NCI-H446 (cell line): ENCODE results near the gene GSTM3.
"Not testable (repeated sequence)": the region's sequence is repeated elsewhere in the genome, so short reads cannot be mapped to it uniquely, and the experiment has no call there.

Source experiments
- DNase-seq, 2 experiments: peaks; one replicate each; lab custom pipeline; 2025; lab: John Stamatoyannopoulos, UW

GSTM3 gene

DNA sequence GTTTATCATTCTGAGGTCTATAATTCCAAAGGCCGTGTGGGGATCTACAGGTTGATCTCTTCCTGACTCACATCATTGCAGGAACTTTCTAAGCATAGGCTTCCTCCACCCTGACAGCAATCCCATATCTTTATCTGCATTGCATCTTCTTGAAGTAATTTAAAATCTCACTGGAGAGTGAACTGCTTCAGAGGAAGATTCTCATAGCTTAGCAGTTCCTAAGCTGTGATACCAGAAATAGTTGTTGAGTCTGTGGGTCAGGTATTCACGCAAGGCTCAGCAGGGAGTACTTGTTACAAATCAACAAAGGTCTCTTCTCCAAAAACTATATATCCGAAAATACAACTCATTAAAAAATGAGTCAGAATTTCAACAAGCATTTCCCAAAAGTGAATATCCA lies 45.7 kb downstream of the GSTM3 start:
- not testable (repeated sequence) for DNase-seq

DNA sequence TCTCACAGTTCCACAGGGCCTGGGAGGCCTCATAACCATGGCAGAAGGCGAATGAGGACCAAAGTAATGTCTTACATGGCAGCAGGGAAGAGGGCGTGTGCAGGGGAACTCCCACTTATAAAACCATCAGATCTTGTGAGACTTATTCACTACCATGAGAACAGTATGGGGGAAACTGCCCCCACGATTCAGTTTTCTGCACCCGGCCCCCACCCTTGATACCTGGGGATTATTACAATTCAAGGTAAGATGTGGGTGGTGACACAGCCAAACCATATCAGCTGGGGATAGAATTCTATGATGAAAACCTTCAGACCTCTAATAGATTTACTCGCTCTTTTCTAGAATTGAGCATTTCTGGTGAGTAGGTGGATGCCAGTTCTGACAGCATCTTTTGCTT lies 46.4 kb downstream of the GSTM3 start:
- DNase-seq, result not testable (repeated sequence)

DNA sequence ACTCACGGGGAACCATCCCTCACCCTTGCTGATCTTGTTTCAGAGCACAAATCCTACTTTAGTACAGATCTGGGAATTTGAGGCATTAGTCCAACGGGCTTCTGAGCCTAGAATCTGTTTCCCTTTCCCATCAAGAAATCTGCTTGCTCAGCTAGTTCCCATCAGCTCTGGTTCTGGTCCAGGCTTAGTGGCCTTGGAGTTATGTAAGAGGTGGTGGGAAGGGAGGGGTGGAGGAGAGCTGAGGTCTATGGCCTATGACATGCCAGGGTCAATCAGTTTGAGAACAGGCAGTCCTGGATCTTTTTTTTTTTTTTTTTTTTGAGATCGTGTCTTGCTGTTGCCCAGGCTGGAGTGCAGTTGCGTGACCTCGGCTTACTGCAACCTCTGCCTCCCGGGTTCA lies 49.1 kb downstream of the GSTM3 start:
- DNase-seq, result no peak

DNA sequence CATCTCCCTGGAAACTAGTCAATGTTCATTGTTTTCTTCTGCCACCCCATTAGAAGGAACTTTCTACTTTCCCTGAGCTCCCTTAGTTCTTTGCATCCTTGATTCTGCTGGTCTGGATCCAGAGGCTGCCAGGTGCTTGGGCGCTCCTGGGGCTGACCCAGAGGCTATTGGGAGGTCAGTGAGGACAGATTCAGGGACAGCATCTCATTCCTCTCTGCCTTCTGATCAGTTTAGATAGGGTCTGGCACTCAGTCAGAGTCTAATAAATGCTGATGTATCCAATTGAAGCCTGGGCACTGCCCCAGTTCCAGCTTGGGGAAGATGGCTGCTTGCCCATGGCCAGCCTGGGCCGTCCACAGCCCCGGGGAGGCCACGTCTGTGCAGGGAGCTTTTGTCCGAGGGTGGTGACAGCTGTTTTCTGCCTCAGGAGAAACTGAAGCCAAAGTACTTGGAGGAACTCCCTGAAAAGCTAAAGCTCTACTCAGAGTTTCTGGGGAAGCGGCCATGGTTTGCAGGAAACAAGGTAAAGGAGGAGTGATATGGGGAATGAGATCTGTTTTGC lies 50.9 kb downstream of the GSTM3 start:
- DNase-seq, result no peak

DNA sequence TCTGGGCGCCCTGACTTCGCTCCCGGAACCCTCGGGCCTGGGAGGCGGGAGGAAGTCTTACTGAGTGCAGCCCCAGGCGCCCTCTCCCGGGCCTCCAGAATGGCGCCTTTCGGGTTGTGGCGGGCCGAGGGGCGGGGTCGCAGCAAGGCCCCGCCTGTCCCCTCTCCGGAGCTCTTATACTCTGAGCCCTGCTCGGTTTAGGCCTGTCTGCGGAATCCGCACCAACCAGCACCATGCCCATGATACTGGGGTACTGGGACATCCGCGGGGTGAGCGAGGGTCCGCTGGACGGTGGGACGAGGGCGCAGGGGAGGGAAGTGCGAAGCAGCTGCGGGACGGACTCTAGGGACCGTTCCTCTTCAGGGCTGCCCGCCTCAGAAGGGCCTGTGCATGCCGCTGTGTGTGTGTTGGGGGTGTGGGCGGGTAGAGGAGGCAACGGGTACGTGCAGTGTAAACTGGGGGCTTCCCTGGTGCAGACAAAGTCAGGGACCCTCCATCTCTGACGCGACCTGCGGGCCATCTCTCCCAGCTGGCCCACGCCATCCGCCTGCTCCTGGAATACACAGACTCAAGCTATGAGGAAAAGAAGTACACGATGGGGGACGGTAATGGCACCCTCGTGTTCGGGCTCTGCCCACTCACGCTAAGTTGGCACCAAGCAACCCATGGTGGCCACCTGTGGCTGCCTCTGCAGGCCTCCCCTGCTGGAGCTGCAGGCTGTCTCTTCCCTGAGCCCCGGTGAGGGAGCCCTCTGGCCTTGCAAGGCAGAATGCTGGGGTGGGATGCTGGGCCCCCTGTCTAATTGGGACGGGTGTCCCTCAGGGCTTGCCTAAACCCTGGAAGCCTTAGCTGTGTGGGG lies 53.0 kb downstream of the GSTM3 start, which contains the start of gene GSTM1:
TSS of gene GSTM1 (plus strand) at position 177 of the 859 bp plus-strand sequence. CDS start at position 234, 57 bp downstream.
- DNase-seq, result no peak

DNA sequence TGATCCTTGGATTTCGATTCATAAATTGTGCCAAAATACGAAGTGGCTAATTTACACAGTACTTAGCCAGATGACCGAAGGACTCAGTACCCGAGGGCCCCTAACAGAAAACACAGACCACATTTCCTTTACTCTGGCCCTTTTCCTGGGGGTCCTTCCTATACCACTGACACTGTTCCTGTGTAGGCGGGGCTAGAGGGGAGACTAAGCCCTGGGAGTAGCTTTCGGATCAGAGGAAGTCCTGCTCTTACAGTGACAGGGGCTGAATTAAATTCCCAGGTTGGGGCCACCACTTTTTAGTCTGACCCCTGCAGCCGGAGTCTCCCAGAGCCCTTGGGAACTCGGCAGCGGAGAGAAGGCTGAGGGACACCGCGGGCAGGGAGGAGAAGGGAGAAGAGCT lies 53.7 kb downstream of the GSTM3 start:
- not testable (repeated sequence) for DNase-seq

DNA sequence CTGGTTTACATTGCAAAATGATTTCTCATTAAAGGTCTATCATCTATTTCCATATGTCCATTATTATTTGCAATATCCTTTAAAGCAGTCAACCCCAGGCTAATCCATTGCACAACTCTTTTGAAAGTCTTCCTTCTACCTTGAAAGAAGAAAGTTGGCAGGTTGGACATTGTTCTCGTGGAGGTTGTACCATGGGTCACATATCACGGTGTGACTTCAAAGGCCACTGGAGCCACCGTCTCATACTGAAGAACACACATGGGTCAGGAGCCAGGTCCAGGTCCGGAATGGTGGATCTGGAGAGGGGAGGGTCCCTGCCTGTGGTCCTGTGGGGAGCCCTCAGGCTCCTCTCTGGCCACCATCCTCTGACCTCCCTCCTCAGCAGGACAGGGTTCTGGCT lies 54.9 kb downstream of the GSTM3 start:
- not testable (repeated sequence) for DNase-seq

DNA sequence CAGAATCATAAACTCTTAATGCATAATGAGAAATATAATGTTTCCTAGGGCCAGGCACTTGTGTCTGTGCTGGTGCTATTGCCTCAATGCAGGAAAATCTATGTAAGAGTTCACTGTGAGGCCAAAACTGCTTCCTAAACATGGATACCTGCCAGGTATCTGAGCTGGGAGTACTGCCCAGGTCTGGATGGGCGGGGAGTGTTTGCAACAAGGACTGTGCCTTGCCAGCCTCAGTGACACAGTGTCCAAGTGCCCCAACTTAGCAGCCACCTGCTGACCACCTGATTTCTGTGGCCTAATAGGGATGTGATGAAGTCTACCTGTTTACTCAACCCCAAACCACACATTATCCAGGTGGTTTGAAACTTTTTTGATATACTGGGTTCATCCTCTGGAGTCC lies 55.4 kb downstream of the GSTM3 start:
- DNase-seq, result not testable (repeated sequence)

DNA sequence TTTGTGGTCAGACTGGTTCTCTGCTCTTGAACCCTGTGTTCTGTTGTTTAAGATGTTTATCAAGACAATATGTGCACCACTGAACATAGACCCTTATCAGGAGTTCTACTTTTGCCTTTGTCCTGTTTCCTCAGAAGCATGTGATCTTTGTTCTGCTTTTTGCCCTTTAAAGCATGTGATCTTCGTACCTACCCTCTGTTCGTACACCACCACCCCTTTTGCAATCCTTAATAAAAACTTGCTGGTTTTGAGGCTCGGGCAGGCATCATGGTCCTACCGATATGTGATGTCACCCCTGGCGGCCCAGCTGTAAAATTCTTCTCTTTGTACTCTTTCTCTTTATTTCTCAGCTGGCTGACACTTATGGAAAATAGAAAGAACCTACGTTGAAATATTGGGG lies 56.1 kb downstream of the GSTM3 start:
- not testable (repeated sequence) for DNase-seq
